ENCODE data around the gene ADAMTS12.

The ADAMTS12 gene

DNA sequence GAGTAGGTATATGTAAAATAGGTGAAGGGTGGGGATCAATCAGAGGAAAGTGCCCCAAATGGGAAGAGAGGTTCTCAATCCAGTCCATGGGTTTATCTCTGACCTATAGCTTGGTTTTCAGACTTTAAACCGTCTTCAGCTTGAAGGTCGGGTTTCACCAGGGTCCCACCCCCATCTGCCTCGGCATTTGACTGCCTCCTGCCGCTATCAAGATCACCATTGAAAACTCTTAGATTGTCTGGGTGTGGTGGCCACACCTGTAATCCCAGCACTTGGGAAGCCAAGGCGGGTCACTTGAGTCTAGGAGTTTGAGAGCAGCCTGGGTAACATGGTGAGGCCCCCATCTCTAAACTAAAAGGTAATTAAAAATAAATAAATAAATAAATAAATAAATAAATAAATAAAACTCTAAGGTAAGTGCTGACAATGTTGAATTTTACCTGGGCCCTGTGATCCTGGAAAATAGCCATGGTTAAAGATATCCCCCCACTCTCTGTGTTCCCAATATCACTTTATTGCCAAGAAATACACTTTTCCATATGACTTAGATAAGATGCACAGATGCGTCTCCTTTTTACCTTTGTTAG, 402.2 kb downstream of the ADAMTS12 start:
- H3K27ac ChIP-seq: no peak overlapping the region
- no peak for TF ChIP-seq ZFX (IDR thresholded peaks at IDR 0.05)
- TF ChIP-seq, protein P1, sequence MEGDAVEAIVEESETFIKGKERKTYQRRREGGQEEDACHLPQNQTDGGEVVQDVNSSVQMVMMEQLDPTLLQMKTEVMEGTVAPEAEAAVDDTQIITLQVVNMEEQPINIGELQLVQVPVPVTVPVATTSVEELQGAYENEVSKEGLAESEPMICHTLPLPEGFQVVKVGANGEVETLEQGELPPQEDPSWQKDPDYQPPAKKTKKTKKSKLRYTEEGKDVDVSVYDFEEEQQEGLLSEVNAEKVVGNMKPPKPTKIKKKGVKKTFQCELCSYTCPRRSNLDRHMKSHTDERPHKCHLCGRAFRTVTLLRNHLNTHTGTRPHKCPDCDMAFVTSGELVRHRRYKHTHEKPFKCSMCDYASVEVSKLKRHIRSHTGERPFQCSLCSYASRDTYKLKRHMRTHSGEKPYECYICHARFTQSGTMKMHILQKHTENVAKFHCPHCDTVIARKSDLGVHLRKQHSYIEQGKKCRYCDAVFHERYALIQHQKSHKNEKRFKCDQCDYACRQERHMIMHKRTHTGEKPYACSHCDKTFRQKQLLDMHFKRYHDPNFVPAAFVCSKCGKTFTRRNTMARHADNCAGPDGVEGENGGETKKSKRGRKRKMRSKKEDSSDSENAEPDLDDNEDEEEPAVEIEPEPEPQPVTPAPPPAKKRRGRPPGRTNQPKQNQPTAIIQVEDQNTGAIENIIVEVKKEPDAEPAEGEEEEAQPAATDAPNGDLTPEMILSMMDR (conservative IDR thresholded peaks at IDR 0.05): no peak

DNA sequence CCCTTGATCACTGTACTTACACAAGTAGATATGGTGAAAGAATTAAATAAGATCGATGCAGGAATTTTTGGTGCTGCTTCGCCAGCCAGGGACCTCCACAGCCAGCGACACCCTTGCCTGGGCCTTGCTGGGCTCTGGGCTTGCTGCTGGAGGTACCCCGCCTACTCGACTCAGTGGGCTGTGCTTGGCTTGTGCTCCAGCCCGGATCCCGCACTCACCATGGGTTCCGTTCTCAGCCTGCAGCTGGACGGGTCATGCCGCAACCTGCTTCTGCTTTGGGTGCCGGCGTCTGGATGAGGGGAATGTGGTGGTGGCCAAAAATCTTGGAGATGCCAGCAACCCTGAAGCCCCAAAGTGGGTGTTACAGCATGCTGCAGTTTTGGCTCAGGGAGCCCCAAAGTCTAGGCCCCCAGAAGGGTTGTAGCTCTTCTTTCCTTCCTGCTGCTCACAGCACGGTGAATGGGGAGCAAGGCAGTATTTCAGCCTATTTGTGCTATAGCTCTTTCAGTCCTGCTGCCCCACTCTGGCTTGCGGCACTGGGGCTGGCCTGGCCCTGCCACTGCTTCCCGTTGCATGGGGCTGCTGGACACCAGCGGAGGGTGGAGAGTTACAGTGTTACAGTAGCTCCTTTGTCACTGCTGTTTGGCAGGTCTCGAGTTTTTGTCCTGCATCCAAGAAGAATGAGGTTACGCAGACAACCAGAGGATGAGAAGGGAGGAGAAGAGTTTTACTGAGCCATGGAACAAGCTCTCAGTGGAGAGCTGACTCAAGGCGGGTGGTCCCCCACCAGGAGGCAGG, 403.0 kb downstream of the ADAMTS12 start:
- no peak overlapping the region; the same call in 1 of the 2 replicates for H3K27ac ChIP-seq
- TF ChIP-seq ZFX (IDR thresholded peaks at IDR 0.05): no peak
- TF ChIP-seq, protein P1 (conservative IDR thresholded peaks at IDR 0.05): no peak

DNA sequence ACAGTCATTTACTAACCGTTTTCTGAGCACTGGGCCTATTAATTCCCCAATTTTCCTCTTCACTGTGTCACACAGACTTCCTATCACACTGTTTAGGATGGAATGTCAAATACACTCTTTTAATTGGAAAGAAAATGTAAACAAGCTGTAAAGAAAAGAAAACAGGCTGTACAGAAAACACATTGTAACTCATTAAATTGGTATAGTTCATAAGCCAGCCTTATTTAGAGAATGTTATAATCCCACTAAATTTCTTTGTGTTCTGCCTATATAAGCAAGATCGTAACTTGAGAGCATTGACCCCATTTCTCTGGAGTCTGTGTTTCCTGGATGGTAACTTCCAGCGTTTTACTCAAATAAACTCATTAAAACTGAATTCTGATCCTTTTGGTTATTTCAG, 404.6 kb downstream of the ADAMTS12 start:
- TF ChIP-seq ZFX (IDR thresholded peaks at IDR 0.05): no peak
- TF ChIP-seq, protein P1 (conservative IDR thresholded peaks at IDR 0.05): no peak

DNA sequence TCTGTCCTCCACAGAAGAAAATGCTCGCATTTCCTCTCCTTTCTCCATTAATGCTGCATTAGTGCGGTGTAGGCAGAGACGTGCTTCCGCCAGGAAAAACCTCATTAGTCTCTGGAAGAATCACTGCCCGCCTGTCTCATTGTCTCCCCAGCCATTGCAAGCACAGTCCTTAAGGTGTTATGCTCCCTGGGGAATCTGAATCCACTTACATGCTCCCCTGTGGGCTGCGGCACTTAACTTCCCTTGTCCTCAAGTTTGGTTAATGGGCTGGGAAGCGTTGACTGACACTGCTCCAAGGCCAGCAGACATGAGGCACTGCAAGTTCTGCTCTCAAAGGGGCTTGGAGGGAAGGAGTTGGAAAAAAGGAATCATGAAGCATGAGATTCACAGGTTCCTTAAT, 409.5 kb downstream of the ADAMTS12 start:
- TF ChIP-seq, protein P1 (conservative IDR thresholded peaks at IDR 0.05): no peak
- TF ChIP-seq ZFX (IDR thresholded peaks at IDR 0.05): no peak
- no peak overlapping the region for H3K27ac ChIP-seq

More for the DNA sequence above, 404.6 kb downstream of the ADAMTS12 start:
- H3K27ac ChIP-seq: peak overlapping the region; percentile 66

DNA sequence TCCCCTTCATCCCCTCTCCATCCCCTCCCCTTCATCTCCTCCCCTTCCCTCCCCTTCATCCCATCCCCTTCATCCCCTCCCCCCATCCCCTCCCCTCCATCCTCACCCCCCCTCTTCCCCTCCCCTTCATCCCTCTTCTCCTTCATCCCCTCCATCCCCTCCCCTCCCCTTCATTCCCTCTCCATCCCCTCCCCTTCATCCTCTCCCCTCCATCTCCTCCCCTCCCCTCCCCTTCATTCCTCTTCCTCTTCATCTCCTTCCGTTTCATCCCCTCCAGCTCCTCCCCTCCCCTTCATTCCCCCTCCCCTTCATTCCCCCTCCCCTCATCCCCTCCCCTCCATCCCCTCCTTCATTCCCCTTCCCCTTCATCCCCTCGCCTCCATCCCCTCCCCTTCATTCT, 410.9 kb downstream of the ADAMTS12 start:
- no peak overlapping the region for H3K27ac ChIP-seq
- no peak for TF ChIP-seq ZFX (IDR thresholded peaks at IDR 0.05)
- TF ChIP-seq, protein P1 (conservative IDR thresholded peaks at IDR 0.05): no peak

DNA sequence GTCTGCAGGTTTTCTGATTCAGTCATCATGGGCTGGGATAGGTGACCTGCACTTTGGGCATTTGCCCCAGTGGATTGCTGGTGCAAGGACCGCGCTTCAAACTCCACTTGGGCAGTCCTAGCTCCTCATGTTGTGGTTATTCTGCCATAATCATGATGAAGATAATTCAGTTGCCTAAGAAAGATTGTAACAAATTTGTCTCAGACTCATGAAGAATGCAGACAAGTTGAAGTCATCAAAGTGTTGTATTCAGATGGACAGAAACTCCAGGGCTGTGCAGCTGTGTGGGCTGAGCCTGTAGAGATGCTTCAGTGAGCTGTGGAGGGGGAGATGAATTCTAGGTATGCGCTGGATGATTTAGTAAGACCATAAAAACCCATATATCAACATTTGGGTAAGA, 412.5 kb downstream of the ADAMTS12 start:
- TF ChIP-seq, protein P1 (conservative IDR thresholded peaks at IDR 0.05): no peak
- no peak for TF ChIP-seq ZFX (IDR thresholded peaks at IDR 0.05)
- no peak overlapping the region for H3K27ac ChIP-seq

DNA sequence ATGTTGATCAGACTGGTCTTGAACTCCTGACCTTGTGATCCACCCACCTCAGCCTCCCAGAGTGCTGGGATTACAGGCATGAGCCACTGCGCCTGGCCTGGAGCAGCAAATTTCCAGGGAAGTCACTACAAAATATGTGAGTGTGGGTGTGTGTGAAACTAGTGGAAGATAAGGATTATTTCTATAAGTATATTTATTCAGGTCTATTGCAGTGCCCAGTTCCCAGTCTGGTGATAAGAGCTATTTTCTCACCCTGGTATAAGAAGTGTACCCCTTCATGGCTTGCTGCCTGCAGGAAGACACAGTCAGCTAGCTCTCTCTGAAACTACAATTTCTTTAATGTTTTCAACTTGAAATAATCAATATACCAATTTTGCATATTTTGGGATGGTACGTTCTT, 414.0 kb downstream of the ADAMTS12 start:
- H3K27ac ChIP-seq: no peak overlapping the region
- TF ChIP-seq, protein P1 (conservative IDR thresholded peaks at IDR 0.05): no peak
- no peak for TF ChIP-seq ZFX (IDR thresholded peaks at IDR 0.05)
